GM13977 (cell line): ENCODE data around the gene ACO2.
"Not testable (repeated sequence)": the region's sequence is repeated elsewhere in the genome, so short reads cannot be mapped to it uniquely, and the experiment has no call there.

Experiments used
- DNase-seq: peaks from one replicate; pipeline ENCODE4 v3.0.0; 2012; ENCODE audit warnings: low spot score
- in situ Hi-C: fragments of 300-500 bp; cut with MboI; formaldehyde crosslinking; loops from one replicate; pipeline ENCODE4 v1.12.0; 2022; ENCODE audit warnings: low sequenced_read_pairs, low pct_unique_long_range_greater_than_20kb, mixed read lengths, inconsistent platforms; ENCODE audit not compliant: unreplicated experiment
- TF ChIP-seq, protein P1 (sequence below): IDR thresholded peaks from 2 replicates; pipeline ENCODE4 v1.5.1; 2012; ENCODE audit warnings: mild to moderate bottlenecking, control low read depth; ENCODE audit not compliant: insufficient read depth; ENCODE audit errors: extremely low read depth, missing control alignments

ACO2 gene

DNA sequence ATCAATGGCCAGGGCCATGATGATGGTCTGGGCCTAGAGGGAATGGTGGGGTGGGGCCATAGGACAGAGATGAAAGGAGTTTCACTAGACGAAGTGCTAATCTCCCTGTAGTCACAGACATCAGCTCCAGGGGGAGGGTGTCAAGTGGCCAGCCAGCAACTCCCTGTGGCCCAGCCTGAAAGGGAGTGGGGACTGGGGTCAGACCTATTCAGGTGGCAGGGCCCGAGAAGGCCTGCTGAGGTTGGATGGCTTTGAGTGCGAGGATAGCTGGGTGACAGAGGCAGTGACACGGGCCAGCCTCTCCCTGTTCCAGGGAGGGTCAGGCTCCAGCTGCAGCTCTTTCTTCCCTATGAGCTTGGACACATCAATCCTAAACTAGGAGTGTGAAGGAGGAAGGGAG is 33.4 kb upstream of the ACO2 start:
- TF ChIP-seq, protein P1, sequence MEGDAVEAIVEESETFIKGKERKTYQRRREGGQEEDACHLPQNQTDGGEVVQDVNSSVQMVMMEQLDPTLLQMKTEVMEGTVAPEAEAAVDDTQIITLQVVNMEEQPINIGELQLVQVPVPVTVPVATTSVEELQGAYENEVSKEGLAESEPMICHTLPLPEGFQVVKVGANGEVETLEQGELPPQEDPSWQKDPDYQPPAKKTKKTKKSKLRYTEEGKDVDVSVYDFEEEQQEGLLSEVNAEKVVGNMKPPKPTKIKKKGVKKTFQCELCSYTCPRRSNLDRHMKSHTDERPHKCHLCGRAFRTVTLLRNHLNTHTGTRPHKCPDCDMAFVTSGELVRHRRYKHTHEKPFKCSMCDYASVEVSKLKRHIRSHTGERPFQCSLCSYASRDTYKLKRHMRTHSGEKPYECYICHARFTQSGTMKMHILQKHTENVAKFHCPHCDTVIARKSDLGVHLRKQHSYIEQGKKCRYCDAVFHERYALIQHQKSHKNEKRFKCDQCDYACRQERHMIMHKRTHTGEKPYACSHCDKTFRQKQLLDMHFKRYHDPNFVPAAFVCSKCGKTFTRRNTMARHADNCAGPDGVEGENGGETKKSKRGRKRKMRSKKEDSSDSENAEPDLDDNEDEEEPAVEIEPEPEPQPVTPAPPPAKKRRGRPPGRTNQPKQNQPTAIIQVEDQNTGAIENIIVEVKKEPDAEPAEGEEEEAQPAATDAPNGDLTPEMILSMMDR: no peak
- in situ Hi-C loops: no loop called here
- no peak for DNase-seq

DNA sequence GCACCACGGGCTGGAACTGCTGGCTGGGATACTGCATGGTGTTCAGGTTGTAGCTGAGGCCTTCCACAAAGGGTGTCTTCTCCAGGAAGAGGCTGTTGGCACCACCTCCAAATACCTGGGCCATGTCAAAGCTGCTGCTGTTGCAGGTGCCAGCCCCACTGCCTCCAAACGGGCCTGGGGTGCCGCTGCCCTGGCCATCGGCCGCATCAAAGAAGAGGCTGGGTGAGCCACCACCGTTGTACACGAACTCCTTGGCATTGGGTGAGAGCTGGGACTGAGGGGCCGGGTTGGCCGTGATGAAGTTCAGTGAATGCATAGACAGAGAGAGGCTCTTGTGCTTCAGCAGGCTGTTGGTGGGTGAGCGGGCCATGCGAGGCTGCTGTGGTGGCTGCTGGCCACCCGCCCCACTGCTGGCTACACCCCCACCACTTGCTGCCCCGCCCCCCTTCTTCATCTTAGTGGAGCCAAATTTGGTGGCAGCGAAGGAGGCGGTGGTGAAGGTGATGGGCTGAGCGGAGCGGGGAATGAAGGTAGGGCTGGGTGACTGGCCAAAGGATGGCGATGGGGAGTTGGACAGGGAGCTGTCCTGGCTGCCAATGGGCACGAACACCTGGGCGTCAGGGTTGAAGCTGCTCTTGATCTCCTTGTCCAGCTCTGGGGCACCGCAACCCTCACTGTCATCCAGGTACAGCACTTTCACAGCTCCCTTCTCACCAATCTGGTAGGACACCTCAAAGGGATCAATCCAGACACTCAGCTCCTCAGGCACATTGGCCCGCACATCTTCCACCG is 32.4 kb upstream of the ACO2 start:
- in situ Hi-C loops: no loop called here
- TF ChIP-seq, protein P1: no peak
- DNase-seq: no peak

DNA sequence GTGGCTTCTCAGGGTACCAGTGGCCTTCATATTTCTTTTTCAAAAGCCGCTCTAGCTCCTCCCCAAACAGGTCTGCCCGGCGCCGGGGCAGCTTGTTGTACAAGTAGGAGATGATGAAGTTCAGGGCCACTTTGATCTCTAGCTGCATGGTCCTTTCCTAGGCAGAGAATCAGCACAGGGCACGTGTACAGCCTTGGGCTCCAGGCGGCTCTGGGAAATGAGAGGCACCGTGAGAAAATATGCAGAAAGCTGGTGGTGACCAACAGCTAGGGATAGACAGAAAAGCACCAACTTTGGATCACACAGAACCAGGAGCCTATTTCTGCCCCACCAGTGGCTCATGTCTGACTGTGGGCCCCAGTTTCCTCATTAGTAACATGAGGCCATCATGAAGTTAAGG is 31.7 kb upstream of the ACO2 start:
- in situ Hi-C loops: no loop called here
- no peak for DNase-seq
- TF ChIP-seq, protein P1: no peak

DNA sequence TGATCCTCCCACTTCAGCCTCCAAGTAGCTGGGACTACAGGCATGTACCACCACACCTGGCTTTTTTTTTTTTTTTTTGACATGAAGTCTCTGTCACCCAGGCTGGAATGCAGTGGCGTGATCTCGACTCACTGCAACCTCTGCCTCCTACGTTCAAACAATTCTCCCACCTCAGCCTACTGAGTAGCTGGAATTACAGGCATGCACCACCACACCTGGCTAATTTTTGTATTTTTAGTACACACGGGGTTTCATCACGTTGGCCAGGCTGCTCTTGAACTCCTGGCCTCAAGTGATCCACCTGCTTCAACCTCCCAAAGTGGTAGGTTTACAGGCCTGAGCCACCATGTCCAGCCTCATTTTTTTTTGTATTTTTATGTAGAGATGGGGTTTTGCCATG is 28.4 kb upstream of the ACO2 start:
- in situ Hi-C loops, DNase-seq: not testable (repeated sequence)

DNA sequence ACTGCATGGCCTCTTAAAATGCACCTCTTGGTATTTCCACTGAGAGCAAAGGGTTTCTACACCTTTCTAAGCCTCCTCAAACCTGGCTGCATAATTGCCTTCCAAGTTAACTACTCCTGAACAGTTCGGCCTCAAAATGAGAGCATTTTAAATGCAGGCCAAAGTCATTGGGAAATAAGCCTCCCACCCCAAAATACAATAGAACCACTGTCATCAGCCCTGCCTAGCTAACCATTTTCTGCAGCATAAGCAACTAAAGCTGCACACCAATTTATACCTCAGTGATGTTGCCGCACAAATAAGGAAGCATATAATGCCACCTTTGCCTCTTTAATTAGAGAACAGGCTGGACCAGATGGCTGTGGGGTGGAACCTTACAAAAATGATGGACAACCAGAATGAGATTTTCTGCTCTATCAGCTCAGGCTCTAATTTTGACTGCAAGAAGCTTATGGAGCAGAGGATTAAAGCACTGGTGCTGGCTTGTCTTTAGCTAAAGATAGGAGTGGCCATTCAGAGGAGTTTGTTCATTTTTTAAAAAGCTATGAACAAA is 26.6 kb upstream of the ACO2 start:
- no peak for DNase-seq
- TF ChIP-seq, protein P1: no peak

DNA sequence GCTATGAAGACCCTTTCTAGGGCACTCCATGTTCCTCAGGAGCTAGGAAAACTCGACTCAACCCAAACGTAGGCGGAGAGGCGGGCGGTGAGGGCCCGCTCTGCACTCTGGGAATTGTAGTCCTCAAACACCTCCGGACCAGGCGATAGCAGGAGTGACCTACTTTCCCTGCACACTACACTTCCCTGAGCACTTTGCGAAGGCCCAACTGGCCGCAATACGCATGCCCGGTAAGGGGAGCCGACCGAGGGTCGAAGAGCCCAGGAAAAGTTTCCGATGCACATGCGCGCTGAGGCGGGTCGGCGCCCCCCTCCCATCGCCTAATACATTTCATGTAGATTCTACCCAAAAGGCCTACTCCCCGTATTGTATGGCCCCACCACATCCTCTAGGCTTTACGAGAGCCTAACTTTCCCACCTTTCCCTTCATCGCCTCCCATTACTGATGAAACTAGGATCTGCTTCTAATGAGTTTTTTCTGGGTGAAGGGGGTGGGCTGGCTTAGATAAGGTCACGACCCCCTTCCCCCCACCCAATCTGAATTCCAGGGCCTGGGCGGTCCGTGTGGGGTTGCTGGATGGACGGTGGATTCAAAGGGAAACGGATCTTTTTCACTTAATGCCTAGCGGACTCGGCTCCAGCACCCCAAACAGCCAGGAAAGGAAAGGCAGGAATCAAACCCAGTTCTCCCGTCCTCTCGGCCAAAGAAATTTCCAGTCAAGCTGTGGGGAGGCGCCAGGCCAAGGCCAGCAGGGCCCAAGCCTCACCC is 24.4 kb upstream of the ACO2 start:
- DNase-seq: peak; percentile 87
- in situ Hi-C loops: no loop called here
- TF ChIP-seq, protein P1: no peak

More for the DNA sequence above, 26.6 kb upstream of the ACO2 start:
- in situ Hi-C loops: no loop called here
